Nephron (organoid): ENCODE results near the gene BID.

Source experiments
- H3K27ac Mint-ChIP-seq, 3 experiments: 2 replicates each; pipeline ENCODE4 v1.8.0; 2020; ENCODE audit warnings: mixed read lengths in 3 of 3, mild to moderate bottlenecking in 2 of 3, moderate library complexity in 1 of 3
- H3K27me3 Mint-ChIP-seq: 2 replicates; pipeline ENCODE4 v1.8.0; 2021; ENCODE audit warnings: low read depth, mild to moderate bottlenecking, moderate library complexity, mixed read lengths
- H3K36me3 Mint-ChIP-seq: 2 replicates; pipeline ENCODE4 v1.8.0; 2020; ENCODE audit warnings: low read depth, mixed read lengths
- H3K4me1 Mint-ChIP-seq: 2 replicates; pipeline ENCODE4 v1.8.0; 2020; ENCODE audit warnings: mixed read lengths
- H3K4me3 Mint-ChIP-seq, 3 experiments: 2 replicates each; pipeline ENCODE4 v1.8.0; 2020; ENCODE audit warnings: mild to moderate bottlenecking in 3 of 3, mixed read lengths in 3 of 3, moderate library complexity in 2 of 3
- H3K9me3 Mint-ChIP-seq: 2 replicates; pipeline ENCODE4 v1.8.0; 2020; ENCODE audit warnings: mixed read lengths
- TF ChIP-seq, protein P1 (sequence below), 3 experiments: fragments of 200-600 bp; sonication (generic); IDR thresholded peaks; one replicate each; pipeline ENCODE4 v1.5.0; 2021; ENCODE audit warnings: antibody characterized with exemption in 3 of 3; ENCODE audit not compliant: unreplicated experiment in 3 of 3

The BID gene

DNA sequence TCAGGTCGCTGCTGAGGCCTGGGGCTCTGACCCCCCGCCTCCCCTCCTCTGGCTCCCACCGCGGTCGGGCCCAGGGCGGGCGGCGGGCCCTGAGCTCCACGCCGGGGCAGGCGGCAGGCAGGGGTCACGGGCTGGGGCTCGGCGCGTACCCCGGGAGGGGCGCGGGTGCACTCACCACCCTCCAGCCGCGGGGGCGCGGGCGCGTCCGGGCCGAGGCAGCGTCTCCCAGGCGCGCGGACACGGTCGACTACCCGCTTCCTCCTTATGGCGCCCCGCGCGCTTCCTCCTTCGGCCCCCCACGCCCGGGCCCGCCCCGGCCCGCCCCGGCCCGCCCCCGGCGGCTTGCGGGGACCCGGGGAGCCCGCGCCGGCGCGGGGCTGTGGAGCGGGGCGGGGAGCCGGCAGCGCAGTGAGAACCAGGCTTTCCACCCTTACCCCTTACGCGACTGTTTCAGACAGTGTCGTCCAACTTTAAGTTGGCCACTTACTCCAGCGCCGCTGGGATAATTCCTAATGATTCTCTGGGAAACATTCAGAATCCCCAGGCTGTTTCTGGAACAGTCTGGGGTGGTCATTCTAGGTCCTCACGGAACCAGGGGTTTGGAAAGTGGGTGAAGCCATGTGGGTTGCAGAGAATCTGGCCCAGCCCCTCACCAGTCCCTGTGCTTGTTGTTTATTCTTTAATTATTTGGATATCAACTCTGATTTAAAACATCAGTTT, at the start of gene BID:
BID (minus strand) TSS at position 264 of the 720 bp plus-strand sequence. CDS start 24,353 bp downstream, outside the sequence.
- peaks cover 29% of the 10 kb centered on the region for H3K27me3 Mint-ChIP-seq
- H3K27ac Mint-ChIP-seq: peak within 1 kb of the TSS in 1 of 3 experiments; percentile 7
- no peaks in the 10 kb centered on the region for H3K9me3 Mint-ChIP-seq
- peaks cover 7% of the 10 kb centered on the region for H3K4me1 Mint-ChIP-seq
- H3K4me3 Mint-ChIP-seq: peak within 1 kb of the TSS; percentile 78 to 83 (median 82)
- H3K36me3 Mint-ChIP-seq: no peaks in the 10 kb centered on the region
- TF ChIP-seq, protein P1, sequence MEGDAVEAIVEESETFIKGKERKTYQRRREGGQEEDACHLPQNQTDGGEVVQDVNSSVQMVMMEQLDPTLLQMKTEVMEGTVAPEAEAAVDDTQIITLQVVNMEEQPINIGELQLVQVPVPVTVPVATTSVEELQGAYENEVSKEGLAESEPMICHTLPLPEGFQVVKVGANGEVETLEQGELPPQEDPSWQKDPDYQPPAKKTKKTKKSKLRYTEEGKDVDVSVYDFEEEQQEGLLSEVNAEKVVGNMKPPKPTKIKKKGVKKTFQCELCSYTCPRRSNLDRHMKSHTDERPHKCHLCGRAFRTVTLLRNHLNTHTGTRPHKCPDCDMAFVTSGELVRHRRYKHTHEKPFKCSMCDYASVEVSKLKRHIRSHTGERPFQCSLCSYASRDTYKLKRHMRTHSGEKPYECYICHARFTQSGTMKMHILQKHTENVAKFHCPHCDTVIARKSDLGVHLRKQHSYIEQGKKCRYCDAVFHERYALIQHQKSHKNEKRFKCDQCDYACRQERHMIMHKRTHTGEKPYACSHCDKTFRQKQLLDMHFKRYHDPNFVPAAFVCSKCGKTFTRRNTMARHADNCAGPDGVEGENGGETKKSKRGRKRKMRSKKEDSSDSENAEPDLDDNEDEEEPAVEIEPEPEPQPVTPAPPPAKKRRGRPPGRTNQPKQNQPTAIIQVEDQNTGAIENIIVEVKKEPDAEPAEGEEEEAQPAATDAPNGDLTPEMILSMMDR (IDR thresholded peaks at IDR 0.05; ENCODE audit: unreplicated experiment in 3 of 3): no peak

DNA sequence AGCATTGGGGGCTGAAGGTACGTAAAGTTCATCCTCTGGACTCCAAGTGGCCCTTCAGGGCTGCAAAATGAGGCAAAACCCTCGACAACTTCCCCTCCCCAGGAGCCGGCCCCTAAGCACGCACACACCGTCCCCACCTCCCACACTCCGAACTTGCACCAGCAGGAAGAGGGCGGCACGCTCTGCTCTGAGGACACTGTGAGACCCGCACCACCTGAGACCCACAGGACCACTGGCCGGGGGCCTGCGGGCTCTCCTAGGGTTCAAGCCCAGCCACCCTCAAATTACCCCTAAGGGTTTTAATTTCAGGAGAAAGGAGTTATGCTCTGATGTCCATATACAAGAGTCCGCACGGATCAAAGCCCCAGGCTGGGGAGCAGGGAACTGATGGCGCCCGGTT, 49.7 kb upstream of the BID start:
- no peaks in the 10 kb centered on the region for H3K9me3 Mint-ChIP-seq
- H3K4me3 Mint-ChIP-seq: no peak overlapping the region
- TF ChIP-seq, protein P1 (IDR thresholded peaks at IDR 0.05; ENCODE audit: unreplicated experiment in 3 of 3): no peak
- no peak overlapping the region for H3K27ac Mint-ChIP-seq
- no peaks in the 10 kb centered on the region for H3K36me3 Mint-ChIP-seq
- H3K4me1 Mint-ChIP-seq: no peaks in the 10 kb centered on the region
- H3K27me3 Mint-ChIP-seq: no peaks in the 10 kb centered on the region

DNA sequence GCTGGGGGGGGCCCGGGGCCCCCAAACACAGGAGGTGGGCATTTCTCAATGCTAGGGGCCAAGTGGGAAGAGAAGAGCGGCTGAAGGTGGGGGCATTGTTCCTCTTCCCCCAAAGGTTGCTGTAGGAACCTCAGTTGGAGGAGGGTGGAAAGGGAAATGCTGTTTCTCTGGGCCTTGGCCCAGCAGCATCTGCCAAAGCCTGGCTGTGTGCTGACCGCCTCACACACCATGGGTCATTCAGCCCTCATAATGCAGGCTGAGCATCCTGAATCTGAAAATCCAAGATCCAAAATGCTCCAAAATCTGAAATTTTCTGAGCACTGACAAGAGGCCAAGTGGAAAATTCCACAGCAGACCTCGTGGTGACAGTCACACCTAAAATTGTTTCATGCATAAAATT, 49.0 kb upstream of the BID start:
- H3K27ac Mint-ChIP-seq: no peak overlapping the region
- no peaks in the 10 kb centered on the region for H3K27me3 Mint-ChIP-seq
- no peaks in the 10 kb centered on the region for H3K36me3 Mint-ChIP-seq
- no peaks in the 10 kb centered on the region for H3K9me3 Mint-ChIP-seq
- no peaks in the 10 kb centered on the region for H3K4me1 Mint-ChIP-seq
- H3K4me3 Mint-ChIP-seq: no peak overlapping the region
- TF ChIP-seq, protein P1 (IDR thresholded peaks at IDR 0.05; ENCODE audit: unreplicated experiment in 3 of 3): no peak

DNA sequence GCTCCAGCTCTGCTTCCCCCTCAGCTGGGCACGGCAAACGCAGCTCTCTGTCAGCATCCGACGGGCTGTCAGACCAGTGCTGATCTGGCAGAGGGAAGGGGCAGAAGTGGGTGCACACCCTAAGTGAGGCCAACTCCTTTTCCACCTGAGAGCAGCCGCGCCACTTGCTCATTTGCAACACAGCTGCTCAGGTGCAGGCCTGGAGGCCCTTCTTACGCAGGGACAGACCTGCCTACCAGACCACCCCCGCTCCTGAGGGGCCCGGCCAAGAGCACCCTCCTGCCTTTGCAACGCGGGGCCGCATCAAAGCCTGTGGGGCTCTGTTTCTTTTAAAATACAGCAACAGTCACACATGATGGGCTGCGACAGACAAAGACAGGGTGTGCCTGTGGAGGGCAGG, 47.8 kb upstream of the BID start:
- Mint-ChIP-seq H3K27me3 (no peaks in the 10 kb centered on the region), H3K27ac (no peak overlapping the region), H3K36me3 (no peaks in the 10 kb centered on the region), H3K9me3 (no peaks in the 10 kb centered on the region), H3K4me1 (no peaks in the 10 kb centered on the region), H3K4me3 (no peak overlapping the region)
- TF ChIP-seq, protein P1 (IDR thresholded peaks at IDR 0.05; ENCODE audit: unreplicated experiment in 3 of 3): no peak

DNA sequence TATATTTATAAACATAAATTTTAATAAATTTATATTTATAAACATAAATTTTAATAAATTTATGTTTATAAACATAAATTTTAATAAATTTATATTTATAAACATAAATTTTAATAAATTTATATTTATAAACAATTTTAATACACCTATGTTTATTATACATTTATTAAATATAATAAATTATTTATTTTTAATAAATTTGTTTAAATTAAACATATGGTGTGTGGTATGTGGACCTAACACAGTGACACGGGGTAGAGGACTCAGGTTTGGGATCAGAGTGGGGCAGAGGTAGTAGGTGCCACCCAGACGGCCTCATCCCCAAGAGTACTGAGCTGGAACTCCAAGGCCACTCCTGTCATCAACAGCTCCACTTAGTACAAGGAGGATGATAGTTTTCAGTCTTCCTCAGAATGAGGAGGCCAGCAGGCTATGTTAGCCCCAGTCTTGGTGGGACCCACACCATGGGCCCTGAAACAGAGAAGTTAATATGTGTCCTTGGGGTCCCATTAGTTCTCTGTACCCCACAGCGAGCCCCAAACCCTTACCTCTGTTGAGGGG, 46.7 kb upstream of the BID start:
- Mint-ChIP-seq H3K27ac (no peak overlapping the region), H3K36me3 (no peaks in the 10 kb centered on the region), H3K27me3 (no peaks in the 10 kb centered on the region), H3K4me1 (no peaks in the 10 kb centered on the region), H3K4me3 (no peak overlapping the region), H3K9me3 (no peaks in the 10 kb centered on the region)
- TF ChIP-seq, protein P1 (IDR thresholded peaks at IDR 0.05; ENCODE audit: unreplicated experiment in 3 of 3): no peak

GRCh38 chr22:17818649-17819048, 44.4 kb upstream of the BID start:
- Mint-ChIP-seq H3K36me3 (peaks cover 12% of the 10 kb centered on the region), H3K27me3 (no peaks in the 10 kb centered on the region)

More at GRCh38 chr22:17818649-17819048, 44.4 kb upstream of the BID start:
- TF ChIP-seq, protein P1 (IDR thresholded peaks at IDR 0.05; ENCODE audit: unreplicated experiment in 3 of 3): no peak
- Mint-ChIP-seq H3K4me3 (no peak overlapping the region), H3K9me3 (no peaks in the 10 kb centered on the region), H3K27ac (no peak overlapping the region), H3K4me1 (no peaks in the 10 kb centered on the region)
